Measurements from ENCODE around the gene OR4B1. TPM values are rescaled to one million over a fixed set of nuclear protein-coding genes. Genes with fewer than 3 reads are reported as not detected.
"Not testable (repeated sequence)": the region's sequence is repeated elsewhere in the genome, so short reads cannot be mapped to it uniquely, and the experiment has no call there.

Gene OR4B1
- total RNA-seq, 1 experiment from 2014 or later = not detected

- POLR2A ChIA-PET (ENCODE audit: low non-redundant PET) = no interaction called here
- TF ChIP-seq CTCF (conservative IDR thresholded peaks at IDR 0.05; ENCODE audit: low read depth, low read length) (no peak), EZH2 (IDR thresholded peaks at IDR 0.05; ENCODE audit: borderline replicate concordance, low read depth, low read length, poor library complexity, severe bottlenecking) (no peak)
- Histone ChIP-seq H3K9me3 (ENCODE audit: low read depth, low read length, poor library complexity, severe bottlenecking) (no peaks in the 10 kb centered on the region), H3K4me3 (ENCODE audit: low read depth, low read length, poor library complexity, severe bottlenecking) (no peak overlapping the region), H3K36me3 (ENCODE audit: insufficient read depth, low read length, poor library complexity, severe bottlenecking) (no peaks in the 10 kb centered on the region), H3K27ac (ENCODE audit: low read depth, low read length, poor library complexity, severe bottlenecking) (no peak overlapping the region), H3K27me3 (replicated peaks; ENCODE audit: insufficient read depth, low read depth, low read length, poor library complexity) (no peaks in the 10 kb centered on the region), H3K4me1 (ENCODE audit: insufficient read depth, low read length, poor library complexity, severe bottlenecking) (no peaks in the 10 kb centered on the region)
- DNase-seq (ENCODE audit: low spot score) = no peak
- CTCF ChIA-PET = no interaction called here
- no TSS peak for BruUV-seq (replicated peaks)
- intact Hi-C loops (cut with micrococcal nuclease; ENCODE audit: unreplicated experiment) = no loop called here
Measured at GRCh38 chr11:48228761-48229160, 12.2 kb downstream of the OR4B1 start.

GRCh38 chr11:48230057-48230456 lies 13.4 kb downstream of the OR4B1 start:
- DNase-seq (ENCODE audit: low spot score); intact Hi-C loops (cut with micrococcal nuclease; ENCODE audit: unreplicated experiment); BruUV-seq (replicated peaks); H3K4me3 ChIP-seq (ENCODE audit: low read depth, low read length, poor library complexity, severe bottlenecking); H3K4me1 ChIP-seq (ENCODE audit: insufficient read depth, low read length, poor library complexity, severe bottlenecking); CTCF ChIA-PET; H3K9me3 ChIP-seq (ENCODE audit: low read depth, low read length, poor library complexity, severe bottlenecking); H3K27me3 ChIP-seq (replicated peaks; ENCODE audit: insufficient read depth, low read depth, low read length, poor library complexity); POLR2A ChIA-PET (ENCODE audit: low non-redundant PET); H3K27ac ChIP-seq (ENCODE audit: low read depth, low read length, poor library complexity, severe bottlenecking); H3K36me3 ChIP-seq (ENCODE audit: insufficient read depth, low read length, poor library complexity, severe bottlenecking): not testable (repeated sequence)

GRCh38 chr11:48237727-48238126 lies 21.1 kb downstream of the OR4B1 start:
- CTCF ChIA-PET = no interaction called here
- no peak overlapping the region for H3K27ac ChIP-seq (ENCODE audit: low read depth, low read length, poor library complexity, severe bottlenecking)
- no peaks in the 10 kb centered on the region for H3K27me3 ChIP-seq (replicated peaks; ENCODE audit: insufficient read depth, low read depth, low read length, poor library complexity)
- POLR2A ChIA-PET (ENCODE audit: low non-redundant PET) = no interaction called here
- no peaks in the 10 kb centered on the region for H3K36me3 ChIP-seq (ENCODE audit: insufficient read depth, low read length, poor library complexity, severe bottlenecking)
- no peak for TF ChIP-seq EZH2 (IDR thresholded peaks at IDR 0.05; ENCODE audit: borderline replicate concordance, low read depth, low read length, poor library complexity, severe bottlenecking)
- TF ChIP-seq CTCF (conservative IDR thresholded peaks at IDR 0.05; ENCODE audit: low read depth, low read length) = no peak
- no peaks in the 10 kb centered on the region for H3K9me3 ChIP-seq (ENCODE audit: low read depth, low read length, poor library complexity, severe bottlenecking)
- intact Hi-C loops (cut with micrococcal nuclease; ENCODE audit: unreplicated experiment) = no loop called here
- BruUV-seq (replicated peaks) = no TSS peak
- H3K4me3 ChIP-seq (ENCODE audit: low read depth, low read length, poor library complexity, severe bottlenecking) = no peak overlapping the region
- DNase-seq (ENCODE audit: low spot score) = no peak
- H3K4me1 ChIP-seq (ENCODE audit: insufficient read depth, low read length, poor library complexity, severe bottlenecking) = no peaks in the 10 kb centered on the region

GRCh38 chr11:48242501-48242900 lies 25.9 kb downstream of the OR4B1 start:
- H3K27ac ChIP-seq (ENCODE audit: low read depth, low read length, poor library complexity, severe bottlenecking) = no peak overlapping the region
- ChIA-PET CTCF (no interaction called here), POLR2A (ENCODE audit: low non-redundant PET) (no interaction called here)
- no peaks in the 10 kb centered on the region for H3K27me3 ChIP-seq (replicated peaks; ENCODE audit: insufficient read depth, low read depth, low read length, poor library complexity)
- intact Hi-C loops (cut with micrococcal nuclease; ENCODE audit: unreplicated experiment) = loop anchor here (10.0 kb wide), 1 partner anchor 62 kb away; the partner anchor contains the start of gene OR4S1
- no peaks in the 10 kb centered on the region for H3K9me3 ChIP-seq (ENCODE audit: low read depth, low read length, poor library complexity, severe bottlenecking)
- no peaks in the 10 kb centered on the region for H3K4me1 ChIP-seq (ENCODE audit: insufficient read depth, low read length, poor library complexity, severe bottlenecking)
- no TSS peak for BruUV-seq (replicated peaks)
- no peak for TF ChIP-seq EZH2 (IDR thresholded peaks at IDR 0.05; ENCODE audit: borderline replicate concordance, low read depth, low read length, poor library complexity, severe bottlenecking)
- no peak for TF ChIP-seq CTCF (conservative IDR thresholded peaks at IDR 0.05; ENCODE audit: low read depth, low read length)
- H3K4me3 ChIP-seq (ENCODE audit: low read depth, low read length, poor library complexity, severe bottlenecking) = no peak overlapping the region
- DNase-seq (ENCODE audit: low spot score) = no peak
- H3K36me3 ChIP-seq (ENCODE audit: insufficient read depth, low read length, poor library complexity, severe bottlenecking) = no peaks in the 10 kb centered on the region
